K562 treated with DMSO at 1 percent for 24 hours (cell line): ENCODE data around the gene DOLK. TPM values are rescaled to one million over a fixed set of nuclear protein-coding genes. Genes with fewer than 3 reads are reported as not detected.

Experiments used
- total RNA-seq: library from RNA; unstranded; fragments of 300-600 nt; gene quantifications from 2 replicates; pipeline ENCODE4 v1.2.3, GENCODE V29; 2022; ENCODE audit warnings: low read depth; ENCODE audit not compliant: insufficient read depth

Gene DOLK
- total RNA-seq, result 21.9 and 23.8 TPM in 2 replicates

DNA sequence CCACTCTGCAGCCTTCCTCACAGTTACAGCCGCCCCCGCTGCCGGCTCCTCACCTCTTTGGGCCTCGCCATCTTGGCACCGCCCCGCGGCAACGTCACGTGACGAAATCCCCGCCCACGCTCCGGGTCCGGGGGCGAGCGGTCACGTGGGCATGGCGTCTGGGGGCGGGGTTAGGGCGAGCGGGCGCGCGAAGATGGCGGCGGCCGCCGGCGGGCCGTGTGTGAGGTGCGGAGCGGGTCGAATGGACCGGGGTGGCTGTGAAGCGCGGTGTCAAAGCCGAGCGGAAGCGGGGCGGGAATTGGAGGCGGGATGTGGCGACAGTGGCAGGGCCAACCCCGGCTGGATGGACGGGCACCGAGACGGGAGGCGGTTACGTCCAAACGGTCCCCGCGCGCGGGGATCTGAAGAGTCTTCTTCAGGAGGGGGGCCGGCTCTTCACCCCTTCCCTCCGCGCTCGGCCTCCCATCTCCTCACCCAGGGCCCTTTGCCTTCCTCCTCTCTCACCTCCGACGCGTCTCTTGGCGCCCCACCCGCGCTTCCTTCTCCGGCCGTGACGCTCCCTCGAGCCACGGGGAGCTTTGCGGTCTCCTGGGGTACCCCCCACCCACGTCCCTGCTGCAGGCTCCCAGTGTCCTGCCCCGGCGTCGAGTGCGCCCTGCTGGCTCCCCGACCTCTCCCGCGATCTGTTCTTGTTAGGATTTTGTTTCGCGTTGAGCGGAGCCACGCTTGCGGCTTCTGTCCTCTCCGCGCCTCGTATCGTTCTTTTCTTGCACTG lies at the start of gene DOLK, which contains the start of gene NUP188:
Gene DOLK (minus strand): TSS at position 77 of the 775 bp plus-strand sequence. CDS start 300 bp downstream, outside the sequence.
Gene NUP188 (plus strand): TSS at position 173 of the 775 bp plus-strand sequence. CDS start 21 bp downstream, at position 194.

DNA sequence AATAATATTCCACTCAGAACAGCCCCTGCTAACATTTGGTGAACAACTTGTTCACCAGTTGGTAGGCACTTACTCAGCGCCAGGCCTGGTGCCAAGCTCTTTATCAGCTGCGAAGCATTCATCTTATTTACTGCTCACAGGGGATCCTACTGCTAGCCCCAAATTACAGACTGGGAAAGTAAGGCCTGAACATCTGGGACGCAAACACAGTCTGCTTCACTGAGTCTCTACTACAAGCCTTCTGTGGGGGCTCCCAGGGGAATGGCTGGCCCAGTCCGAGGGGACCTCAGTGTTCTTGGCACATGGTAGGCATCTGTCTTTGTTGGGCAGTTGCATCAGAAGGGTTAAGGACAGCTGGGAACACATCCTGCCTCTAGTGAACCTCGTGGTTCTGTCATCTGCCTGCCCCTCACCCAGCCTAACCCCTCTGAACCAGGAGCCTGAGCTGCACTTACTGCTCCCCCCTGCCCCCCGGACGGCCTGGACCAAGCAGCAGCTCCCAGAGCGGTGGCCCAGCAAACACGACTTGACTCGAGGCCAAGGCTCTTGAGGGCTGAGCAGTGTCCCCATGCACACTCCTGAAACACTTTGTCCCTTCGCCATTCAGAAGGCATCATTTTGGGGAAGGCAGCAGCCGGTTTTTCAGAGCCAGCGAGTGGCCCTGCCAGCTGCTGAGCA lies 26.9 kb downstream of the DOLK start, which contains the start of gene PHYHD1:
Gene PHYHD1 (plus strand): TSS at position 602 of the 678 bp plus-strand sequence. CDS start 1,342 bp downstream, outside the sequence.

Other genes with a start within 250 kb of the DOLK start
- gene PKN3, start 245.1 kb downstream of the DOLK start, total RNA-seq, result 41.9 and 43.0 TPM in 2 replicates
- gene ZDHHC12, start 223.5 kb downstream of the DOLK start, total RNA-seq, result 95.0 and 101 TPM in 2 replicates
- 45.1 and 47.5 TPM in 2 replicates for gene ZER1, start 175.7 kb downstream of the DOLK start, total RNA-seq
- 48.1 and 49.2 TPM in 2 replicates for gene TBC1D13, start 160.3 kb downstream of the DOLK start, total RNA-seq
- gene ENDOG, start 129.1 kb downstream of the DOLK start, total RNA-seq, result 217 and 239 TPM in 2 replicates
- gene SPOUT1, start 117.8 kb downstream of the DOLK start, total RNA-seq, result 28.2 and 29.7 TPM in 2 replicates
- 18.6 and 23.8 TPM in 2 replicates for gene KYAT1, start 65.7 kb downstream of the DOLK start, total RNA-seq
- 41.7 and 44.5 TPM in 2 replicates for gene LRRC8A, start 65.5 kb downstream of the DOLK start, total RNA-seq
- 0.73 and 0.95 TPM in 2 replicates for gene PHYHD1, start 26.6 kb downstream of the DOLK start, total RNA-seq
- 63.9 and 64.0 TPM in 2 replicates for gene NUP188, start 96 bp upstream of the DOLK start, total RNA-seq
- gene SH3GLB2, start 80.7 kb upstream of the DOLK start, total RNA-seq, result 78.8 and 86.0 TPM in 2 replicates
- 26.6 and 38.2 TPM in 2 replicates for gene MIGA2, start 89.0 kb upstream of the DOLK start, total RNA-seq
- 22.2 and 23.3 TPM in 2 replicates for gene DOLPP1, start 133.5 kb upstream of the DOLK start, total RNA-seq
- 35.0 and 37.3 TPM in 2 replicates for gene CRAT, start 163.2 kb upstream of the DOLK start, total RNA-seq
- gene PTPA, start 163.8 kb upstream of the DOLK start, total RNA-seq, result 131 and 137 TPM in 2 replicates
- gene IER5L, start 230.7 kb upstream of the DOLK start, total RNA-seq, result 11.0 and 12.0 TPM in 2 replicates